Brain microvascular endothelial cell (primary cell): ENCODE data around the gene CAMTA1.
A peak's percentile ranks its signal among the peaks of the same experiment; 100 is the strongest.

Experiments used
- DNase-seq: peaks from one replicate; pipeline ENCODE4 v3.0.0-alpha.2; 2020
- H3K27ac ChIP-seq: fragments of 250-450 bp; sonication (Bioruptor Pico); 2 replicates; pipeline ENCODE4 v1.5.1; 2020; ENCODE audit warnings: mild to moderate bottlenecking, moderate library complexity
- H3K27me3 ChIP-seq: fragments of 250-450 bp; sonication (Bioruptor Pico); replicated peaks from 2 replicates; pipeline ENCODE4 v1.5.1; 2020; ENCODE audit warnings: mild to moderate bottlenecking
- H3K36me3 ChIP-seq: fragments of 250-450 bp; sonication (Bioruptor Pico); replicated peaks from 2 replicates; pipeline ENCODE4 v1.5.1; 2020; ENCODE audit warnings: mild to moderate bottlenecking
- H3K4me3 ChIP-seq: 2 replicates; pipeline ENCODE4 v1.5.1; 2011; ENCODE audit warnings: low read depth, mild to moderate bottlenecking, control low read depth, low read length, moderate library complexity
- in situ Hi-C: cut with HindIII; loops from 2 replicates; pipeline ENCODE4 v1.10.0; 2017; ENCODE audit warnings: low sequenced_read_pairs, low pct_ligation_motif_present
- TF ChIP-seq, protein P1 (sequence below): IDR thresholded peaks from 2 replicates; pipeline ENCODE4 v1.5.1; 2011; ENCODE audit warnings: low read depth, mild to moderate bottlenecking, moderate library complexity, low read length, control low read depth, inconsistent platforms; ENCODE audit errors: missing control alignments

Gene CAMTA1

DNA sequence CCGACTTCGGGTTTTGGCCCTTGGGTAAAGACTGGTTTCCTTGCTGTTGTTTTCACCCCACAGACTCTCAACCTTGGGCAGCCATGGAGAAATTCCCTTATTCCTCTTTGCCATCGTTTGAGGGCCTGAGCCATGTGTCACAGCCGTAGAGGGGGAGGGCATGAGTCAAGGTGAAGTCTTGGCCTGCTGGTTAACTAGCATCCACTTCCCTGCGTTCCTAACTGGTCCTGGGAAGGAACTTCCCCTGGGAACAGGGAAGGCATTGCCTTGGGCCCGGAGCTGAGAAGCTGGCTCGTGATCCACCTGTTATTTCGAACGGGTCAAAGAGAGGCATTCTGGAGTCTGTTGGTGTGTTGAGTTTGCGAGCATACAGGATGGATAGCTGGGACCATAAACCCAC lies 464.9 kb downstream of the CAMTA1 start:
- TF ChIP-seq, protein P1, sequence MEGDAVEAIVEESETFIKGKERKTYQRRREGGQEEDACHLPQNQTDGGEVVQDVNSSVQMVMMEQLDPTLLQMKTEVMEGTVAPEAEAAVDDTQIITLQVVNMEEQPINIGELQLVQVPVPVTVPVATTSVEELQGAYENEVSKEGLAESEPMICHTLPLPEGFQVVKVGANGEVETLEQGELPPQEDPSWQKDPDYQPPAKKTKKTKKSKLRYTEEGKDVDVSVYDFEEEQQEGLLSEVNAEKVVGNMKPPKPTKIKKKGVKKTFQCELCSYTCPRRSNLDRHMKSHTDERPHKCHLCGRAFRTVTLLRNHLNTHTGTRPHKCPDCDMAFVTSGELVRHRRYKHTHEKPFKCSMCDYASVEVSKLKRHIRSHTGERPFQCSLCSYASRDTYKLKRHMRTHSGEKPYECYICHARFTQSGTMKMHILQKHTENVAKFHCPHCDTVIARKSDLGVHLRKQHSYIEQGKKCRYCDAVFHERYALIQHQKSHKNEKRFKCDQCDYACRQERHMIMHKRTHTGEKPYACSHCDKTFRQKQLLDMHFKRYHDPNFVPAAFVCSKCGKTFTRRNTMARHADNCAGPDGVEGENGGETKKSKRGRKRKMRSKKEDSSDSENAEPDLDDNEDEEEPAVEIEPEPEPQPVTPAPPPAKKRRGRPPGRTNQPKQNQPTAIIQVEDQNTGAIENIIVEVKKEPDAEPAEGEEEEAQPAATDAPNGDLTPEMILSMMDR, result no peak

DNA sequence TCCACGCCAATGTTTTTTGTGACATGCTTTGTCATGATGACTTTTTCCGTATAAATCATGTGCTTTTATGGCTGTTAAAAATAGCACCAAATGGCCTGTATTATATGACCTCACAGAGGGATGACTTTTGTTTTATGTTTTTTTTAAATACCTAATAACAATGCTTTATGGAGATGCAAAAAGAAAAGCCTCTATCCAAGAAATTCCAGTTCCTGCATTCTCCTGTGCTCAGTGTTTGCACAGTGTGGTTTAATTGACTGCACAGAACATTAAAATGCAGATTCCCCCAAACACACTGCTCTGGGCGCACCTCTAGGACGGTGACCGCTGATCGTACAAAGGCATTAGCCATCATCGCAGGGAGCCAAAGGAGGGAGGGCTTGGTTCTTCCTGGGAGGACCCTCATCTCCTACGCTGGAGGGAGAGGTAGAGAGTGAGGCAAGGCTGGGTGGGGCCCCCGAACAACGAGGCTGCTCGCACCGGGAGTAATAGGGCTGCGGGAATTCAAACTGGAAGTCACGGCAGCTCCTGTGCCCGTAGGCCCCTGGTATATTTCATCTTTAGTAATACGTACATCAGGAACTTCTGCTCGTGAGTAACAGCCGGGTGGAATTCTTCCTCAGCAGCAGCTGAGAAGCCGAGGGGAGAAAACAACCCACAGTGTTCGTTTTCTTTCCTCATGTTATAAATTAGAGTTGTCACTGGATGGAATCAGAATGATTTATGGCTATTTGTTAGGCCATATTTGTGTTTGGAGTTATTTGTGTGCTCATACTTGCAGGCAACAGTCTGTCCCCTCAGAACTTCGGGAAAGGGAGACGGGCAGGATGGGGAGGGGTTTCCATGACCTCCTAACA lies 465.6 kb downstream of the CAMTA1 start:
- in situ Hi-C loops, result no loop called here
- TF ChIP-seq, protein P1, result no peak
- Histone ChIP-seq H3K4me3 (no peak overlapping the region), H3K27ac (no peak overlapping the region), H3K36me3 (no peaks in the 10 kb centered on the region), H3K27me3 (no peaks in the 10 kb centered on the region)
- DNase-seq, result no peak

More for the DNA sequence above, 464.9 kb downstream of the CAMTA1 start:
- Histone ChIP-seq H3K4me3 (no peak overlapping the region), H3K36me3 (no peaks in the 10 kb centered on the region), H3K27me3 (no peaks in the 10 kb centered on the region), H3K27ac (no peak overlapping the region)
- in situ Hi-C loops, result no loop called here
- no peak for DNase-seq

DNA sequence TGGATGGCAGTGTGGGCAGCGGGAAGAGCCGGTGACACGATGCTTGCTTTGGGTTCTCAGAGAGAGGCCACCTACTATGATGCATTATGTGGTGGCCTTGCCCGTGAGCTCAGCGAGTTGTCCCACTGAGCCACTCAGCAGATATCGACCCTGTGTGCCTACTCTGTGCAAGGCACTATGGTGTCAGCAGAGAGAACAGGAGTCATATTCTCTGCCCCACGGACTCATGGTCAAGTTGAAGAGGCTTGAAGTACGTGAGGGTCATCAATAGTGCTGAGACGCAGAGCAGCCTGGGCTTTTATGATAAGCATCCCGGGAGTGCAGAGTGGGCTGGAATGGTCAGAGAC lies 466.2 kb downstream of the CAMTA1 start:
- Histone ChIP-seq H3K36me3 (no peaks in the 10 kb centered on the region), H3K27ac (no peak overlapping the region), H3K4me3 (no peak overlapping the region), H3K27me3 (no peaks in the 10 kb centered on the region)
- in situ Hi-C loops, result no loop called here
- TF ChIP-seq, protein P1, result no peak
- no peak for DNase-seq

DNA sequence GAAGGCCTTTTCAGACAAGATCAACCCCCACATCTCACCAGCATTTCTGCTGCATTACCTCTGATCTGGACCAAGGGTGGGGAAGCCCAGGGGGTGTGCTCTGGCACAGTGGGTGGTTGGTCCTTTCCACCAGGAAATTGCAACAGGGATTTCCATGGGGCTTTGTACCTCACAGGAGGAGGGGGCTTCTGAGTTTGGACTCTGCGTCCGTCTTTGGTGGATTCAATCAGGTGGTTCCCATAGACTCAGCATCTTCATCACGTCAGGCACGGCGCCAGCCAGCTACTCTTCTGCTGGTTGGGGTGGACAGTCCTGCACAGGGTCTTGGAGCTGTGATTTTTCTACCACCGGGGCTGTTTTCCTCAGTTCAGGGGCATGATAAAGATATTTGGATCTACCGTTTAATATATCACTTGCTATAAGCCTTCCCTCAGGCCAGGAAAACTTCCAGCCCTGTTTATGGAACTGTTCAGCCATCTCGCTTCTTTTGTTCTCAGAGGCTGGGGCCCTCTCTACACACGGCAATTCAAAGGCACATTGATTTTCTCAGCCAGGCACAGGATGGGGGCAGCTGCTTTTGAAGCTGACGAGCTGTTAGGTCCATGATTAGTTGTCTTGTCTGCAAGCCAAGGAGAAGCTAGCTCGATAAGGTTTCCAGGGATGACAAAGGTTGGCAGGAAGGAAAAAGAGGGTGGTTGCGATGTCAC lies 467.3 kb downstream of the CAMTA1 start:
- no peak overlapping the region for H3K4me3 ChIP-seq
- DNase-seq, result no peak
- no peaks in the 10 kb centered on the region for H3K27me3 ChIP-seq
- in situ Hi-C loops, result no loop called here
- H3K36me3 ChIP-seq, result no peaks in the 10 kb centered on the region
- TF ChIP-seq, protein P1, result no peak
- peak overlapping the region; percentile 12 for H3K27ac ChIP-seq

DNA sequence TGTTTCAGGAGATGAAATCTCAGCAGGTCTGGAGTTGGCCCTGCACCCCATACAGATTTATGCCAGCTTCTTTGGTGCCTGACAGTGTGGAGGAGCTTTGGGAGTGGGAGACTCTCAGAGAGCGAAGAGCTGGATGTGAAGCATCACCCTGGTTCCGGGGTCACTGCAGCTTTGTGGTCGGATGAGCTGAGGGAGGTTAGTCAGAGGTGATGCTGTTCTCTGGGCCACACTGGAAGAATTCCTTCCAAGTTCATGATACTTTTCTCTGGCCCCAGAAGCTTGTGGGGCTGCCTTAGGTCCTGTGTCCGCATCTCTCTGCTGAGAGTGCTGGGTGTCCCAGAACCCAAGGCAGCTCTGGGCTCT lies 467.8 kb downstream of the CAMTA1 start:
- TF ChIP-seq, protein P1, result no peak
- H3K4me3 ChIP-seq, result no peak overlapping the region
- DNase-seq, result peak; percentile 61
- no peaks in the 10 kb centered on the region for H3K36me3 ChIP-seq
- H3K27me3 ChIP-seq, result no peaks in the 10 kb centered on the region
- in situ Hi-C loops, result no loop called here
- H3K27ac ChIP-seq, result peak overlapping the region; percentile 12
